KMS-11 (cell line): Measurements from ENCODE around the gene LRCH4.

Experiments used
- H2AFZ ChIP-seq: fragments of 200-600 bp; sonication (generic); 2 replicates; pipeline ENCODE4 v1.6.1; 2016; ENCODE audit warnings: antibody characterized with exemption, mixed run types, low read depth
- H3K27ac ChIP-seq: fragments of 200-600 bp; sonication (generic); 2 replicates; pipeline ENCODE4 v1.6.1; 2016; ENCODE audit warnings: mild to moderate bottlenecking, mixed run types
- H3K27me3 ChIP-seq: fragments of 200-600 bp; sonication (generic); 2 replicates; pipeline ENCODE4 v1.6.1; 2017; ENCODE audit warnings: mild to moderate bottlenecking, low read depth, mixed run types, moderate library complexity; ENCODE audit not compliant: insufficient read depth
- H3K36me3 ChIP-seq: fragments of 200-600 bp; sonication (generic); 2 replicates; pipeline ENCODE4 v1.6.1; 2017; ENCODE audit warnings: mild to moderate bottlenecking, mixed run types; ENCODE audit not compliant: insufficient read depth
- H3K4me1 ChIP-seq: fragments of 200-600 bp; sonication (generic); 2 replicates; pipeline ENCODE4 v1.6.1; 2016; ENCODE audit warnings: mild to moderate bottlenecking, low read depth, mixed run types; ENCODE audit not compliant: poor library complexity, severe bottlenecking
- H3K4me2 ChIP-seq: fragments of 200-600 bp; sonication (generic); 2 replicates; pipeline ENCODE4 v1.7.0; 2016; ENCODE audit warnings: mild to moderate bottlenecking, mixed run types
- H3K4me3 ChIP-seq: fragments of 200-600 bp; sonication (generic); IDR thresholded peaks from 2 replicates; pipeline ENCODE4 v1.6.1; 2017; ENCODE audit warnings: low read depth, low read length, mixed read lengths; ENCODE audit not compliant: insufficient read depth
- H3K79me2 ChIP-seq: fragments of 200-600 bp; sonication (generic); 2 replicates; pipeline ENCODE4 v1.6.1; 2016; ENCODE audit warnings: low read depth, mixed run types; ENCODE audit not compliant: insufficient read depth
- H3K9ac ChIP-seq: fragments of 200-600 bp; sonication (generic); 2 replicates; pipeline ENCODE4 v1.6.1; 2016; ENCODE audit warnings: mild to moderate bottlenecking, mixed run types
- H4K20me1 ChIP-seq: fragments of 200-600 bp; sonication (generic); 2 replicates; pipeline ENCODE4 v1.6.1; 2016; ENCODE audit warnings: mild to moderate bottlenecking, mixed run types; ENCODE audit not compliant: insufficient read depth
- TF ChIP-seq, protein P1 (sequence below): fragments of 200-600 bp; sonication (generic); conservative IDR thresholded peaks from 2 replicates; pipeline ENCODE4 v1.6.1; 2017; ENCODE audit warnings: low read depth, mild to moderate bottlenecking, antibody characterized with exemption, low read length, moderate library complexity, mixed read lengths

LRCH4 gene

DNA sequence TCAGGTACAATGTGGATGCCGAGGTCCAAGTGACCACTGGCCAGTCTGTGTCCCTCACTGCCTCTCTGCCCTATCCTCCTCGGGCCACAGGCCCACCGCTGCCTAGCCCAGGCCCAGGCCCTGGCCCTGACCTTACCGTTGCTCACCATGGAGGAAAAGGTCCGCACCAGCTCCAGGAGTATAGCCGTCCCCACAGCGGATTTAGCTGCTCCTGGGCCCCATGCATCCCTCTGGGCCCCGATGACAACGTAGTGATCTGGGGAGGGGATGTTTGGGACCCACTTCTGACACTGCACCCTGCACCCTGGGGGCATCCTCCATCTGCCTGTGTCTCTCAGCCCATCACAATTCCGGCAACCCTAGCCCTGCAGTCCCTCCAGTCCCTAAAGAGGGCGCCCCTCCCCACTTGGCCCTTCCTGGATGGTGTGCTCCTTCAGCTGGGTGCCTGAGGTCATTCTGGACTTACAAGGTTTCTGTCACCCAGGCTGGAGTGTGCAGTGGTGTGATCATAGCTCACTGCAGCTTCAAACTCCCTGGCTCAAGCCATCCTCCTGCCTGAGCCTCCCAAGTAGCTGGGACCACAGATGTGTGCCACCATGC is 43.3 kb upstream of the LRCH4 start:
- H3K27ac ChIP-seq = no peak overlapping the region
- H2AFZ ChIP-seq = no peak overlapping the region
- H3K4me2 ChIP-seq = no peak overlapping the region
- peaks cover 9% of the 10 kb centered on the region for H3K4me1 ChIP-seq
- H4K20me1 ChIP-seq = no peaks in the 10 kb centered on the region
- TF ChIP-seq, protein P1, sequence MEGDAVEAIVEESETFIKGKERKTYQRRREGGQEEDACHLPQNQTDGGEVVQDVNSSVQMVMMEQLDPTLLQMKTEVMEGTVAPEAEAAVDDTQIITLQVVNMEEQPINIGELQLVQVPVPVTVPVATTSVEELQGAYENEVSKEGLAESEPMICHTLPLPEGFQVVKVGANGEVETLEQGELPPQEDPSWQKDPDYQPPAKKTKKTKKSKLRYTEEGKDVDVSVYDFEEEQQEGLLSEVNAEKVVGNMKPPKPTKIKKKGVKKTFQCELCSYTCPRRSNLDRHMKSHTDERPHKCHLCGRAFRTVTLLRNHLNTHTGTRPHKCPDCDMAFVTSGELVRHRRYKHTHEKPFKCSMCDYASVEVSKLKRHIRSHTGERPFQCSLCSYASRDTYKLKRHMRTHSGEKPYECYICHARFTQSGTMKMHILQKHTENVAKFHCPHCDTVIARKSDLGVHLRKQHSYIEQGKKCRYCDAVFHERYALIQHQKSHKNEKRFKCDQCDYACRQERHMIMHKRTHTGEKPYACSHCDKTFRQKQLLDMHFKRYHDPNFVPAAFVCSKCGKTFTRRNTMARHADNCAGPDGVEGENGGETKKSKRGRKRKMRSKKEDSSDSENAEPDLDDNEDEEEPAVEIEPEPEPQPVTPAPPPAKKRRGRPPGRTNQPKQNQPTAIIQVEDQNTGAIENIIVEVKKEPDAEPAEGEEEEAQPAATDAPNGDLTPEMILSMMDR = peak; percentile 50; the same call in 1 of the 2 replicates
- no peaks in the 10 kb centered on the region for H3K36me3 ChIP-seq
- no peaks in the 10 kb centered on the region for H3K79me2 ChIP-seq
- H3K27me3 ChIP-seq = peaks cover 7% of the 10 kb centered on the region
- no peak overlapping the region for H3K4me3 ChIP-seq
- H3K9ac ChIP-seq = no peak overlapping the region

GRCh38 chr7:100627238-100627549 is 41.3 kb upstream of the LRCH4 start:
- Histone ChIP-seq H3K27me3 (peaks cover 28% of the 10 kb centered on the region), H3K79me2 (no peaks in the 10 kb centered on the region), H3K4me1 (peaks cover 4% of the 10 kb centered on the region), H3K9ac (peak overlapping the region; percentile 70; the same call in 1 of the 2 replicates), H3K4me2 (peak overlapping the region; percentile 88; the same call in 1 of the 2 replicates), H3K27ac (no peak overlapping the region), H3K36me3 (no peaks in the 10 kb centered on the region), H3K4me3 (no peak overlapping the region), H2AFZ (peak overlapping the region; percentile 91; the same call in 1 of the 2 replicates), H4K20me1 (no peaks in the 10 kb centered on the region)
- TF ChIP-seq, protein P1 = no peak

- TF ChIP-seq, protein P1 = no peak
- Histone ChIP-seq H3K4me3 (no peak overlapping the region), H3K36me3 (no peaks in the 10 kb centered on the region), H3K4me1 (peaks cover 4% of the 10 kb centered on the region), H3K79me2 (no peaks in the 10 kb centered on the region), H4K20me1 (no peaks in the 10 kb centered on the region), H3K9ac (peak overlapping the region; percentile 70; the same call in 1 of the 2 replicates), H3K4me2 (peak overlapping the region; percentile 88), H2AFZ (peak overlapping the region; percentile 91), H3K27me3 (peaks cover 33% of the 10 kb centered on the region), H3K27ac (no peak overlapping the region)
Measured at GRCh38 chr7:100626530-100627237, 40.8 kb upstream of the LRCH4 start.

- Histone ChIP-seq H3K4me1 (peaks cover 4% of the 10 kb centered on the region), H3K27me3 (peaks cover 38% of the 10 kb centered on the region), H4K20me1 (no peaks in the 10 kb centered on the region), H3K27ac (no peak overlapping the region), H3K4me3 (no peak overlapping the region), H3K36me3 (no peaks in the 10 kb centered on the region), H3K4me2 (peak overlapping the region; percentile 88), H3K79me2 (no peaks in the 10 kb centered on the region), H2AFZ (peak overlapping the region; percentile 48), H3K9ac (no peak overlapping the region)
- TF ChIP-seq, protein P1 = no peak
Measured at GRCh38 chr7:100626055-100626454, 40.1 kb upstream of the LRCH4 start.
